Measurements from ENCODE around the gene GNG2.

DNA sequence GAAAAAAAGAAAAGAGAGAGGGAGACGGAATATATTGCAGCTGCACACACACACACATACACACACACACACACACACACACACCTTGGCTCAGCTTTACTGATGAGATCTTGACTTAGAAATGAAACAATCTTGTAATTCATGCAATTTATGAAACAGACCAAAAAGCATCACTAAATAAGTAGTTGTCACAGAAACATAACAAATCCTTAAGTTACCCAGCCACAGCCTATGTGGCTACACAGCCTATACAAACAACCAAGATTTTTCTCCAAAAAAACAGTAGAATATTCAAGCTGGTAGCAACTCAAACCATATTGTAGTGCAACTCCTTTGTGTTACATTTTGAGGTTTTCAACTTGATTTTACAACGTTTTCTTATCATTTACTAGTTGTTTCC is 37.9 kb upstream of the GNG2 start:
- TF ChIP-seq POLR2A (IDR thresholded peaks at IDR 0.05; ENCODE audit: low read depth, low read length) (no peak), FOS (IDR thresholded peaks at IDR 0.05; ENCODE audit: borderline replicate concordance, extremely low read depth, insufficient read length) (no peak), BHLHE40 (IDR thresholded peaks at IDR 0.05; ENCODE audit: borderline replicate concordance in 1 of 2, low read depth in 2 of 2, low read length in 1 of 2) (no peak), HCFC1 (IDR thresholded peaks at IDR 0.05; ENCODE audit: low read length) (no peak), ZNF207 (IDR thresholded peaks at IDR 0.05; ENCODE audit: borderline replicate concordance) (no peak), MXI1 (IDR thresholded peaks at IDR 0.05; ENCODE audit: low read depth, low read length) (no peak), PAX5 (IDR thresholded peaks at IDR 0.05; ENCODE audit: borderline replicate concordance, low read depth, low read length) (no peak), CTCF (IDR thresholded peaks at IDR 0.05 in 2 of 3, conservative IDR thresholded peaks at IDR 0.05 in 1 of 3; ENCODE audit: control insufficient read depth in 2 of 3, extremely low read depth in 1 of 3, insufficient read depth in 1 of 3, low read depth in 3 of 3, low read length in 3 of 3) (no peak), HDAC2 (IDR thresholded peaks at IDR 0.05) (no peak), ZSCAN29 (IDR thresholded peaks at IDR 0.05) (no peak), ELK1 (IDR thresholded peaks at IDR 0.05; ENCODE audit: low read depth, low read length) (no peak), SP1 (IDR thresholded peaks at IDR 0.05; ENCODE audit: low read depth, low read length) (no peak), BCLAF1 (IDR thresholded peaks at IDR 0.05) (no peak)
- TF ChIP-seq, protein P1, sequence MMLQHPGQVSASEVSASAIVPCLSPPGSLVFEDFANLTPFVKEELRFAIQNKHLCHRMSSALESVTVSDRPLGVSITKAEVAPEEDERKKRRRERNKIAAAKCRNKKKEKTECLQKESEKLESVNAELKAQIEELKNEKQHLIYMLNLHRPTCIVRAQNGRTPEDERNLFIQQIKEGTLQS (IDR thresholded peaks at IDR 0.05; ENCODE audit: borderline replicate concordance, extremely low read depth, low read depth, low read length), result no peak
